ENCODE data around the gene KPNB1. TPM values are rescaled to one million over a fixed set of nuclear protein-coding genes. Genes with fewer than 3 reads are reported as not detected.

KPNB1 gene
- total RNA-seq, 2 donors from 2014 or later: 73.4 to 137 TPM

GRCh38 chr17:47620503-47621245 lies 29.0 kb upstream of the KPNB1 start:
- no peak for TF ChIP-seq POLR2A (IDR thresholded peaks at IDR 0.05)
- TF ChIP-seq, protein P1, sequence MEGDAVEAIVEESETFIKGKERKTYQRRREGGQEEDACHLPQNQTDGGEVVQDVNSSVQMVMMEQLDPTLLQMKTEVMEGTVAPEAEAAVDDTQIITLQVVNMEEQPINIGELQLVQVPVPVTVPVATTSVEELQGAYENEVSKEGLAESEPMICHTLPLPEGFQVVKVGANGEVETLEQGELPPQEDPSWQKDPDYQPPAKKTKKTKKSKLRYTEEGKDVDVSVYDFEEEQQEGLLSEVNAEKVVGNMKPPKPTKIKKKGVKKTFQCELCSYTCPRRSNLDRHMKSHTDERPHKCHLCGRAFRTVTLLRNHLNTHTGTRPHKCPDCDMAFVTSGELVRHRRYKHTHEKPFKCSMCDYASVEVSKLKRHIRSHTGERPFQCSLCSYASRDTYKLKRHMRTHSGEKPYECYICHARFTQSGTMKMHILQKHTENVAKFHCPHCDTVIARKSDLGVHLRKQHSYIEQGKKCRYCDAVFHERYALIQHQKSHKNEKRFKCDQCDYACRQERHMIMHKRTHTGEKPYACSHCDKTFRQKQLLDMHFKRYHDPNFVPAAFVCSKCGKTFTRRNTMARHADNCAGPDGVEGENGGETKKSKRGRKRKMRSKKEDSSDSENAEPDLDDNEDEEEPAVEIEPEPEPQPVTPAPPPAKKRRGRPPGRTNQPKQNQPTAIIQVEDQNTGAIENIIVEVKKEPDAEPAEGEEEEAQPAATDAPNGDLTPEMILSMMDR (IDR thresholded peaks at IDR 0.05): no peak
- H3K4me3 ChIP-seq: no peak overlapping the region
- no peaks in the 10 kb centered on the region for H3K9me3 ChIP-seq
- H3K27me3 ChIP-seq: no peaks in the 10 kb centered on the region
- intact Hi-C loops (cut with DNase I): no loop called here
- 56 to 58% methylated on average over 3 of the region's 3 CpGs for WGBS, 2 donors
- DNase-seq: no peak
- peak overlapping the region in 3 of 4 donors; percentile 3 to 58 (median 33) for H3K27ac ChIP-seq
- peaks cover 7 to 8% of the 10 kb centered on the region in 2 donors for H3K36me3 ChIP-seq (replicated peaks in 1 of 2; ENCODE audit: insufficient read depth in 1 of 2, low read depth in 2 of 2)
- ATAC-seq: peak; percentile 56
- peaks cover 24% of the 10 kb centered on the region for H3K4me1 ChIP-seq

- TF ChIP-seq POLR2A (IDR thresholded peaks at IDR 0.05): no peak
- TF ChIP-seq, protein P1 (IDR thresholded peaks at IDR 0.05): no peak
- H3K4me1 ChIP-seq: peaks cover 24% of the 10 kb centered on the region
These were observed 28.2 kb upstream of the KPNB1 start for GRCh38 chr17:47621293-47622179.

GRCh38 chr17:47622180-47622549 lies 27.6 kb upstream of the KPNB1 start:
- Histone ChIP-seq H3K36me3 (replicated peaks in 1 of 2; ENCODE audit: insufficient read depth in 1 of 2, low read depth in 2 of 2) (peaks cover 7 to 8% of the 10 kb centered on the region in 2 donors), H3K9me3 (no peaks in the 10 kb centered on the region), H3K27me3 (no peaks in the 10 kb centered on the region), H3K4me3 (no peak overlapping the region), H3K27ac (peak overlapping the region in 1 of 4 donors; percentile 58), H3K4me1 (peaks cover 24% of the 10 kb centered on the region)
- WGBS, 2 donors: 27 to 48% methylated on average over 2 of the region's 2 CpGs
- no peak for DNase-seq
- TF ChIP-seq, protein P1 (IDR thresholded peaks at IDR 0.05): no peak
- no peak for TF ChIP-seq POLR2A (IDR thresholded peaks at IDR 0.05)
- intact Hi-C loops (cut with DNase I): no loop called here
- ATAC-seq: no peak

More at GRCh38 chr17:47621293-47622179, 28.2 kb upstream of the KPNB1 start:
- Histone ChIP-seq H3K27me3 (no peaks in the 10 kb centered on the region), H3K36me3 (replicated peaks in 1 of 2; ENCODE audit: insufficient read depth in 1 of 2, low read depth in 2 of 2) (peaks cover 7 to 8% of the 10 kb centered on the region in 2 donors), H3K4me3 (no peak overlapping the region), H3K9me3 (no peaks in the 10 kb centered on the region), H3K27ac (peak overlapping the region in 2 of 4 donors; percentile 33 to 58)
- intact Hi-C loops (cut with DNase I): no loop called here
- no peak for ATAC-seq
- peak in 2 of 4 donors; percentile 15 to 37 for DNase-seq
- WGBS, 2 donors: 66 to 74% methylated on average over 9 of the region's 9 CpGs

DNA sequence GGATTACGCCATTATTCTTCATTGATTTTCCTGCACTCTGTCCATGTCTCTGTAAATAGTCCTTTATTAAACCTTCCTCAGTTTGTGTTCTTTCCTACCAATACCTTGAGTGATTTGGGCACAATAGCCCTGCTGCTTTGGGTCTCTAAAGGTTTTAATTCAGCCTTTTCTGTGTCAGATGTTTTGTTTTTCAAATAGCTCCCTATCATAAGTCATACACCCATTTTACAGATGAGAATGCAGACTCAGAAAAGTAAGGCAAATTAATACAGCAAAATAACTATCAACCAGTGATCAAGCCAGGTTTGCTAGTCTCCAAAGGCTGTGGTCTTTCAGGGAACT lies 25.0 kb upstream of the KPNB1 start:
- Histone ChIP-seq H3K36me3 (replicated peaks in 1 of 2; ENCODE audit: insufficient read depth in 1 of 2, low read depth in 2 of 2) (peaks cover 0 to 2% of the 10 kb centered on the region in 2 donors), H3K27me3 (no peaks in the 10 kb centered on the region), H3K9me3 (no peaks in the 10 kb centered on the region), H3K4me1 (peaks cover 22% of the 10 kb centered on the region), H3K27ac (no peak overlapping the region), H3K4me3 (no peak overlapping the region)
- intact Hi-C loops (cut with DNase I): no loop called here
- TF ChIP-seq, protein P1 (IDR thresholded peaks at IDR 0.05): no peak
- no peak for TF ChIP-seq POLR2A (IDR thresholded peaks at IDR 0.05)
- no peak for ATAC-seq
- 0 to 93% methylated on average over 1 of the region's 1 CpG for WGBS, 2 donors
- DNase-seq: no peak
